Stomach (tissue), 4 donors: ENCODE results near the gene PRRT2.

Experiments used
- CTCF ChIP-seq, 7 experiments: fragments of 450-650 bp in 4 of 7; fragments of 200-600 bp in 3 of 7; sonication (generic) in 3 of 7; IDR thresholded peaks; one replicate each; pipeline ENCODE4 v1.5.1; 2016 to 2019; ENCODE audit warnings: antibody characterized with exemption in 7 of 7, control low read depth in 2 of 7, mild to moderate bottlenecking in 1 of 7
- EP300 ChIP-seq: sonication (generic); formaldehyde crosslinking; IDR thresholded peaks from one replicate; pipeline ENCODE4 v1.6.1; 2017; ENCODE audit warnings: antibody characterized with exemption
- POLR2A ChIP-seq, 4 donors: fragments of 450-650 bp; IDR thresholded peaks; one replicate each; pipeline ENCODE4 v1.6.1; 2016; ENCODE audit warnings: antibody characterized with exemption in 4 of 4, control low read depth in 2 of 4, mild to moderate bottlenecking in 1 of 4, moderate library complexity in 1 of 4
- POLR2AphosphoS5 ChIP-seq, 3 donors: sonication (generic); formaldehyde crosslinking; IDR thresholded peaks; one replicate each; pipeline ENCODE4 v1.6.1; 2016; ENCODE audit warnings: antibody characterized with exemption in 3 of 3

GRCh38 chr16:29811896-29812665 is at the start of gene PRRT2:
- TF ChIP-seq CTCF (IDR thresholded peaks at IDR 0.05): no peak
- TF ChIP-seq POLR2A (IDR thresholded peaks at IDR 0.05): no peak
- TF ChIP-seq POLR2AphosphoS5 (IDR thresholded peaks at IDR 0.05): no peak
- no peak for TF ChIP-seq EP300
